Endothelial cell (in vitro differentiated cells): ENCODE measurements around the gene PNO1. TPM values are rescaled to one million over a fixed set of nuclear protein-coding genes. Genes with fewer than 3 reads are reported as not detected.

Source experiments
- DNase-seq: peaks from one replicate; pipeline ENCODE4 v3.0.0; 2021; ENCODE audit warnings: low spot score
- H3K27ac Mint-ChIP-seq: one replicate; pipeline ENCODE4 v1.8.0; 2021; ENCODE audit warnings: mixed read lengths, inconsistent platforms; ENCODE audit not compliant: unreplicated experiment
- H3K27me3 Mint-ChIP-seq: one replicate; pipeline ENCODE4 v1.8.0; 2021; ENCODE audit warnings: mild to moderate bottlenecking, moderate library complexity, mixed read lengths, inconsistent platforms; ENCODE audit not compliant: unreplicated experiment
- H3K36me3 Mint-ChIP-seq: one replicate; pipeline ENCODE4 v1.8.0; 2021; ENCODE audit warnings: mild to moderate bottlenecking, low read depth, mixed read lengths, inconsistent platforms; ENCODE audit not compliant: unreplicated experiment
- H3K4me1 Mint-ChIP-seq: one replicate; pipeline ENCODE4 v1.8.0; 2021; ENCODE audit warnings: mild to moderate bottlenecking, mixed read lengths, inconsistent platforms; ENCODE audit not compliant: unreplicated experiment
- H3K4me3 Mint-ChIP-seq: one replicate; pipeline ENCODE4 v1.8.0; 2021; ENCODE audit warnings: mild to moderate bottlenecking, mixed read lengths, inconsistent platforms; ENCODE audit not compliant: unreplicated experiment
- H3K9me3 Mint-ChIP-seq: one replicate; pipeline ENCODE4 v1.8.0; 2021; ENCODE audit warnings: mixed read lengths, inconsistent platforms; ENCODE audit not compliant: unreplicated experiment
- CTCF ChIP-seq: fragments of 200-600 bp; sonication (generic); IDR thresholded peaks from one replicate; pipeline ENCODE4 v1.5.0; 2021; ENCODE audit warnings: antibody characterized with exemption; ENCODE audit not compliant: unreplicated experiment
- total RNA-seq: library from RNA; stranded (reverse); fragmentation: NEBNext Ultra II Directional; extraction: Animal tissue kit (Norgen Biotek cat#: 25700); gene quantifications from one replicate; pipeline ENCODE4 v1.2.1, GENCODE V29; 2021; ENCODE audit not compliant: unreplicated experiment

Gene PNO1
- total RNA-seq, 1 donor from 2014 or later, result 11.4 TPM

GRCh38 chr2:68118816-68119215 is 38.9 kb upstream of the PNO1 start:
- no peaks in the 10 kb centered on the region for H3K9me3 Mint-ChIP-seq
- no peak for DNase-seq
- peaks cover 6% of the 10 kb centered on the region for H3K27me3 Mint-ChIP-seq
- H3K36me3 Mint-ChIP-seq, result no peaks in the 10 kb centered on the region
- no peak overlapping the region for H3K4me3 Mint-ChIP-seq
- no peak for TF ChIP-seq CTCF
- no peak overlapping the region for H3K27ac Mint-ChIP-seq
- H3K4me1 Mint-ChIP-seq, result peaks cover 8% of the 10 kb centered on the region

GRCh38 chr2:68119504-68119903 is 38.2 kb upstream of the PNO1 start:
- H3K4me1 Mint-ChIP-seq, result peaks cover 8% of the 10 kb centered on the region
- no peak for DNase-seq
- H3K36me3 Mint-ChIP-seq, result no peaks in the 10 kb centered on the region
- H3K27ac Mint-ChIP-seq, result no peak overlapping the region
- H3K9me3 Mint-ChIP-seq, result no peaks in the 10 kb centered on the region
- H3K4me3 Mint-ChIP-seq, result no peak overlapping the region
- peaks cover 6% of the 10 kb centered on the region for H3K27me3 Mint-ChIP-seq
- no peak for TF ChIP-seq CTCF

GRCh38 chr2:68121873-68122679 is 35.6 kb upstream of the PNO1 start:
- no peak overlapping the region for H3K27ac Mint-ChIP-seq

GRCh38 chr2:68122680-68122964 is 35.1 kb upstream of the PNO1 start:
- DNase-seq, result no peak
- Mint-ChIP-seq H3K4me3 (no peak overlapping the region), H3K27ac (no peak overlapping the region), H3K36me3 (no peaks in the 10 kb centered on the region), H3K4me1 (peaks cover 8% of the 10 kb centered on the region), H3K27me3 (peaks cover 5% of the 10 kb centered on the region), H3K9me3 (no peaks in the 10 kb centered on the region)
- no peak for TF ChIP-seq CTCF

More at GRCh38 chr2:68121873-68122679, 35.6 kb upstream of the PNO1 start:
- peaks cover 8% of the 10 kb centered on the region for H3K4me1 Mint-ChIP-seq
- no peaks in the 10 kb centered on the region for H3K36me3 Mint-ChIP-seq
- DNase-seq, result peak; percentile 92
- H3K9me3 Mint-ChIP-seq, result no peaks in the 10 kb centered on the region
- TF ChIP-seq CTCF, result peak; percentile 99
- H3K27me3 Mint-ChIP-seq, result peaks cover 2% of the 10 kb centered on the region
- H3K4me3 Mint-ChIP-seq, result no peak overlapping the region

GRCh38 chr2:68124321-68124720 is 33.4 kb upstream of the PNO1 start:
- Mint-ChIP-seq H3K4me1 (peaks cover 8% of the 10 kb centered on the region), H3K36me3 (no peaks in the 10 kb centered on the region), H3K9me3 (no peaks in the 10 kb centered on the region), H3K27ac (no peak overlapping the region), H3K4me3 (no peak overlapping the region), H3K27me3 (peaks cover 5% of the 10 kb centered on the region)
- no peak for DNase-seq
- TF ChIP-seq CTCF, result no peak
